ENCODE data around the gene AAK1. TPM values are rescaled to one million over a fixed set of nuclear protein-coding genes. Genes with fewer than 3 reads are reported as not detected.
"Not testable (repeated sequence)": the region's sequence is repeated elsewhere in the genome, so short reads cannot be mapped to it uniquely, and the experiment has no call there.

Gene AAK1
- polyA plus RNA-seq, 1 donor = 16.3 TPM

- DNase-seq = not testable (repeated sequence)
Measured at GRCh38 chr2:69439499-69439898, 204.0 kb downstream of the AAK1 start.

DNA sequence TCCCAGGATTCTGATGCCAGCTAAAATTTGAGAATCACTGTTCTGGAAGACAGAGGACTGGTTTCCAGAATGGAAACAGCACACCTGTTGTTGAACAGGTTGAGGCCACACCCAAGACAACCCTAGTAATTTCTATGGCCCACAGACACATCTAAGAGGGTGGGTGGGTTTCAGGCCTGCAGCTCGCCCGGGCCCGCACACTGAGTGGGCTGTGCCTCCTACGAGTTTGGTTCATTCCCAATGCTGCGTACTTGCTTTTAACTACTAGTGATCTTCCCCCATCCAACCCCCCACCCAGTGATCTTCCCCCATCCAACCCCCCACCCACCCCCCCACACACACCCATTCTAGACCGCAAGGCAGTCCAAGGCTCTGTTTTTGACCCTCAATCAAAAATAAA is 205.0 kb downstream of the AAK1 start:
- no peak for DNase-seq

DNA sequence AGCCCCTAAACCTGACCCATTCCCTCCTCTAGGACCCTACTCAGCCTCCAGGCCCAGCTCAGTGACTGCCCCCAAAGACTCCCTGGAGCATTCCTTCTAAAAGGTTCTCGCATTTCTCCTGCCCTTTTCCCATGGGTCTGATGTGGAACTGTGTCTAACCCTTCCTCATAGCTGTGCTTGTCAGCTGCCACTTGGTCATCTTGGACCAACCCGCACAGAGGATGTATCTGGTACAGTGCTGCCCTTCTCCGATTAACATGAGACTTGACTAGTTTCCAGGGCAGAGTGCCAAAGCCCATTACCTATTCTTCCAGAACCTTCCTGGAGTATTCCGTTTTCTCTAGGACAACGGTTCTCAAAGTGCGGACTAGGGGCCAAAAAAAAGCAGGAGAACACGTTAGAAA is 205.8 kb downstream of the AAK1 start:
- no peak for DNase-seq

GRCh38 chr2:69436938-69437750 is 206.4 kb downstream of the AAK1 start, which contains the start of gene NFU1:
Gene NFU1 (minus strand): TSS chr2:69437435. CDS start chr2:69437422, 13 bp downstream.
- peak; percentile 96 for DNase-seq

- DNase-seq = peak; percentile 8
Measured at GRCh38 chr2:69436596-69436937, 207.0 kb downstream of the AAK1 start.

DNA sequence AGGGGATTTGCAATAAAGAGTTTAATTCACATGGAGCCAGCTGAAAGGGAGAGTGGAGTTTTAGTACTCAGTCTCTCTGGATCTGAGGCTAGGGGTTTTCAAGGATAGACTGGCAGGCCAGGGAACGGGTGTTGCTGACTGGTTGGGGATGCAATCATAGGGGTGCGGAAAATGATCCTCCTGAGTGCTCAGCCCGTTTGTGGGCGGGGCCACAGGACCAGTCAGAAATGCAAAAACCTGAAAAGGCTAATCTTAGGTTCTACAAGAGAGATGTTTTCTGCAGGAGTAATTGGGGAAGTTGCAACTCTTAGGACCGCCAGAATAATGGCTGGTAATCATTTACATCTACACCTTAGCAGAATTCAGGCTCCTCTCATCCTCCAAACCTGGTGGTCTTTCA is 208.8 kb downstream of the AAK1 start:
- DNase-seq = no peak

- DNase-seq = no peak
Measured at GRCh38 chr2:69429491-69430183, 213.9 kb downstream of the AAK1 start.

- no peak for DNase-seq
Measured at GRCh38 chr2:69428981-69429380, 214.6 kb downstream of the AAK1 start.

DNA sequence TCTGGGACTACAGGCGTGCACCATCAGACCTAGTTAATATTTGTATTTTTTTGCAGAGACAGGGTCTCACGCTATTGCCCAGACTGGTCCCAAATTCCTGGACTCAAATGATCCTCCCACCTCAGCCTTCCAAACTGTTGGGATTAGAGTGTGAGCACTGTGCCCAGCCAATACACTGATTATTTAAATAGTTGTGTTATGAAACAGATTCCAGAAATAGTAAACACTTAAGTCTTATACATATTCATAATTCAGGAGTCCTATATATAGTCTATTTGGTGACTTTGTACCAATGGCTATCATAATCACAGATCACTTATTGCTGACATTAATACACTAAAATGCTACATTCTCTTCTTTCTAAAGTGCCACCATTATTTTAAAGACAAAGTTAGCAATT is 219.1 kb downstream of the AAK1 start:
- no peak for DNase-seq

- DNase-seq = no peak
Measured at GRCh38 chr2:69422198-69422597, 221.3 kb downstream of the AAK1 start.

DNA sequence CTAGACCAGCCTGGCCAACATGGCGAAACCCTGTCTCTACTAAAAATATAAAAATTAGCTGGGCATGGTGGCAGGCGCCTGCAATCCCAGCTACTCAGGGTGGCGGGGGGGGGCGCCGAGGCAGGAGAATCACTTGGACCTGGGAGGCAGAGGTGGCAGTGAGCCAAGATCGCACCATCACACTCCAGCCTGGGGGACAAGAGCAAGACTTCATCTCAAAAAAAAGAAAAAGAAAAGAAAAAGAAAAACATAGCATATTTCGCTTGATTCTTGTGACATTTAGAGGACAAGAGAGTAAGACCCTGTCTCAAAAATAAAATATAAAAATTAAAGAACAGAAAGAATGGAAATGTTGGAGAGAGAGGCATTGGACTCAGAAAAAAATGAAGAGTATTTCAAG is 224.4 kb downstream of the AAK1 start:
- not testable (repeated sequence) for DNase-seq

DNA sequence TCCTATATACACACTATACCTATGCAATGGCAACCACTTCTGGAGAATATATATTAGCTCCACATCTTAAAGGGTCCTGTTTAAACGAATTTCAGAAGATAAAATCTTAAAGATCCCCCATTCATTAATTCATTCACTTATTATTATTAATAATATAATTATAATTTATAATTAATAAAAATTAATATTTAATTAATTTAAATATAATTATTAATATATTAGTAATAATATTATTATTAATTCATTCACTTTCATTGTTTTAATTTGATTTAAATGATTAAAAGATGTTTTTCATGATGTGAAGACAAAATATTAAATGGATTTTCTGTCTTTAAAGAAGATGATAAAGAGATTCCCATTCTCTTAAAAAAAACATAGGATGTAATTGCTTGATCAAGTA is 227.4 kb downstream of the AAK1 start:
- no peak for DNase-seq

Other genes starting within 250 kb of the AAK1 start
- 54.1 TPM for gene NFU1, start 206.3 kb downstream of the AAK1 start, polyA plus RNA-seq (ENCODE audit: insufficient read length)
- 28.3 TPM for gene ANXA4, start 98.4 kb upstream of the AAK1 start, polyA plus RNA-seq (ENCODE audit: insufficient read length)
- 10.6 TPM for gene GMCL1, start 185.9 kb upstream of the AAK1 start, polyA plus RNA-seq (ENCODE audit: insufficient read length)